Measurements from ENCODE around the gene ANP32B.

Gene ANP32B

DNA sequence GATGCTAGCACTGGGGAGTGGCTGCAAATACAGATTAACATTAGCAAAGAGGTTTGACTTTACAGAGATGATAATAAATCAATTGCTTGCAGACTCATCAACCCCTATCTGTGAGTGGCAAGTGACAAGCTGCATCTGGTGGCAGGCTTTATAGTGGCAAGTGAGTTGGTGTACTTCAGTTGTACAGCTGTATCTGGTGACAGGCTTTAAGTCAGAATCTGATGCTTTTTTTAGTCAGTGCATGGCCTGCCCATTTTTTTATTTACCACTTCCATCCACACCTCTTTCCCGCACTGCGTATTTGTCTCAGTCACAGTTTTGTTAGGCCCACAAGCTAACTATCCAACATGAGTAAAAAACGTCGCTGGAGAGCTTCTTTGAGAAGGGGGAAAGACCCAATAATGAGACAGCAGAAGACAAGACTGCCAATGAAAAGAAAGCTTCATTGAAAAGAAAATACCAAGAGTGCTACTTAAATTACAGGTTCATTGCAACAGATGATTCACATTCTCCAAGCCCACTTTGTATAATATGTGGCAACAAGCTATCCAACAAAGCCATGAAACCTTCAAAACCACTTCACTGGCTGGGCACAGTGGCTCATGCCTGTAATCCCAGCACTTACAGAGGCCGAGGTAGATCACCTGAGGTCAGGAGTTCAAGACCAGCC lies 23.1 kb downstream of the ANP32B start:
- H3K36me3 ChIP-seq (ENCODE audit: insufficient read depth) = peaks cover 23% of the 10 kb centered on the region; the same call in 1 of the 2 replicates
- peaks cover 5% of the 10 kb centered on the region; the same call in 1 of the 2 replicates for H4K20me1 ChIP-seq (ENCODE audit: insufficient read depth)
- H3K79me2 ChIP-seq (ENCODE audit: insufficient read depth, low read depth) = peaks cover 75% of the 10 kb centered on the region
- no peak overlapping the region for H2AFZ ChIP-seq (ENCODE audit: low read depth)
- no peak overlapping the region for H3K4me3 ChIP-seq (IDR thresholded peaks at IDR 0.05; ENCODE audit: insufficient read depth, low read depth, low read length)
- H3K4me2 ChIP-seq = no peak overlapping the region
- H3K9ac ChIP-seq = no peak overlapping the region
- H3K27me3 ChIP-seq (ENCODE audit: insufficient read depth, low read depth) = no peaks in the 10 kb centered on the region
- no peaks in the 10 kb centered on the region for H3K4me1 ChIP-seq (ENCODE audit: low read depth, poor library complexity, severe bottlenecking)
- no peak overlapping the region for H3K27ac ChIP-seq
- TF ChIP-seq, protein P1, sequence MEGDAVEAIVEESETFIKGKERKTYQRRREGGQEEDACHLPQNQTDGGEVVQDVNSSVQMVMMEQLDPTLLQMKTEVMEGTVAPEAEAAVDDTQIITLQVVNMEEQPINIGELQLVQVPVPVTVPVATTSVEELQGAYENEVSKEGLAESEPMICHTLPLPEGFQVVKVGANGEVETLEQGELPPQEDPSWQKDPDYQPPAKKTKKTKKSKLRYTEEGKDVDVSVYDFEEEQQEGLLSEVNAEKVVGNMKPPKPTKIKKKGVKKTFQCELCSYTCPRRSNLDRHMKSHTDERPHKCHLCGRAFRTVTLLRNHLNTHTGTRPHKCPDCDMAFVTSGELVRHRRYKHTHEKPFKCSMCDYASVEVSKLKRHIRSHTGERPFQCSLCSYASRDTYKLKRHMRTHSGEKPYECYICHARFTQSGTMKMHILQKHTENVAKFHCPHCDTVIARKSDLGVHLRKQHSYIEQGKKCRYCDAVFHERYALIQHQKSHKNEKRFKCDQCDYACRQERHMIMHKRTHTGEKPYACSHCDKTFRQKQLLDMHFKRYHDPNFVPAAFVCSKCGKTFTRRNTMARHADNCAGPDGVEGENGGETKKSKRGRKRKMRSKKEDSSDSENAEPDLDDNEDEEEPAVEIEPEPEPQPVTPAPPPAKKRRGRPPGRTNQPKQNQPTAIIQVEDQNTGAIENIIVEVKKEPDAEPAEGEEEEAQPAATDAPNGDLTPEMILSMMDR (conservative IDR thresholded peaks at IDR 0.05; ENCODE audit: low read depth, low read length) = no peak

DNA sequence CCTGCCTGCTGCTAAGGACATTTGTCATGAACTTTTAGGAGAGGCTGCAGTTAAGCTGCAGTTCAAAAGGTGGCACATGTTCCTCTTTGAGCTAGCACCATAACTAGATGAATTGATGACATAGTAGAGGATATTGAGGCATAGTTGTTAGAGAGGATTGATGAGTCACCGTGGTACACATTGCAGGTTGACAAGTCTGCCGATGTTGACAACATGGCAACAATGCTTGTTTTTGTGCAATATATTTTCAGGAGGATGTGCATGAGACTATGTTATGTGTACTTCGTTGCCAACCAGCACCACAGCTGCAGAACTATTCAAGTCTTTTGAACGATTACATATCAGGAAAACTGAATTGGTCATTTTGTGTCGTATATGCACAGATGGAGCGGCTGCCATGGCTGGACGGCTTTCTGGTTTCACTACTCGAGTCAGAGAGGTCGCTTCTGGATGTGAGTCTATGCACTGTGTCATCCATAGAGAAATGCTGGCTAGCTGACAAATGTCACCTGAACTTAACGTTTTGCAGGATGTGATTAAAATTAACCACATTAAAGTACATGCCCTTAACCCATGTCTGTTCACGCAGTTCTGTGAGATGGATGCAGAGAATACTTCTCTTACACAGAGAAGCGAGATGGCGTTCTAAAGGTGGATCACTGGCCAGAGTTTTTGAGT lies 24.2 kb downstream of the ANP32B start:
- Histone ChIP-seq H3K79me2 (ENCODE audit: insufficient read depth, low read depth) (peaks cover 69% of the 10 kb centered on the region), H3K36me3 (ENCODE audit: insufficient read depth) (peaks cover 24% of the 10 kb centered on the region), H3K4me3 (IDR thresholded peaks at IDR 0.05; ENCODE audit: insufficient read depth, low read depth, low read length) (no peak overlapping the region), H3K4me1 (ENCODE audit: low read depth, poor library complexity, severe bottlenecking) (no peaks in the 10 kb centered on the region), H3K27me3 (ENCODE audit: insufficient read depth, low read depth) (no peaks in the 10 kb centered on the region), H2AFZ (ENCODE audit: low read depth) (no peak overlapping the region), H3K27ac (no peak overlapping the region), H4K20me1 (ENCODE audit: insufficient read depth) (peaks cover 3% of the 10 kb centered on the region; the same call in 1 of the 2 replicates), H3K4me2 (no peak overlapping the region), H3K9ac (no peak overlapping the region)
- TF ChIP-seq, protein P1 (conservative IDR thresholded peaks at IDR 0.05; ENCODE audit: low read depth, low read length) = no peak

DNA sequence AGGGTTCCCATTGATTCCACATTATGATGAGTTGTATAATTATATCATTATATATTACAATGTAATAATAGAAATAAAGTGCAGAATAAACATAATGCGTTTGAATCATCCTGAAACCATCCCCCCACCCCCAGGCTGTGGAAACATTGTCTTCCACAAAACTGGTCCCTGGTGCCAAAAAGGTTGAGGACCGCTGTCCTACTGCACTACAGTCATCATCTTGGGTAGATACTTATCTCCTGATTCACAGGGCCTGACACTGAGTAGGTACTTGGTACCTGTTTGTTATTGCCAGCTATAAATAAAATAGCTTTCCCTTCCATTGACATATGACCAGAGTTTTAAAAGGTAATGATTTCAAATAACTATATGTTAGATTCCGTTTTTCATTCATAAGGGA lies 25.6 kb downstream of the ANP32B start:
- H2AFZ ChIP-seq (ENCODE audit: low read depth) = no peak overlapping the region
- H3K27me3 ChIP-seq (ENCODE audit: insufficient read depth, low read depth) = no peaks in the 10 kb centered on the region
- H3K36me3 ChIP-seq (ENCODE audit: insufficient read depth) = peaks cover 26% of the 10 kb centered on the region
- H3K4me3 ChIP-seq (IDR thresholded peaks at IDR 0.05; ENCODE audit: insufficient read depth, low read depth, low read length) = no peak overlapping the region
- no peak overlapping the region for H3K27ac ChIP-seq
- H4K20me1 ChIP-seq (ENCODE audit: insufficient read depth) = no peaks in the 10 kb centered on the region; the same call in none of the 2 replicates
- peaks cover 59% of the 10 kb centered on the region for H3K79me2 ChIP-seq (ENCODE audit: insufficient read depth, low read depth)
- H3K4me2 ChIP-seq = no peak overlapping the region
- no peak overlapping the region for H3K9ac ChIP-seq
- TF ChIP-seq, protein P1 (conservative IDR thresholded peaks at IDR 0.05; ENCODE audit: low read depth, low read length) = no peak
- no peaks in the 10 kb centered on the region for H3K4me1 ChIP-seq (ENCODE audit: low read depth, poor library complexity, severe bottlenecking)

DNA sequence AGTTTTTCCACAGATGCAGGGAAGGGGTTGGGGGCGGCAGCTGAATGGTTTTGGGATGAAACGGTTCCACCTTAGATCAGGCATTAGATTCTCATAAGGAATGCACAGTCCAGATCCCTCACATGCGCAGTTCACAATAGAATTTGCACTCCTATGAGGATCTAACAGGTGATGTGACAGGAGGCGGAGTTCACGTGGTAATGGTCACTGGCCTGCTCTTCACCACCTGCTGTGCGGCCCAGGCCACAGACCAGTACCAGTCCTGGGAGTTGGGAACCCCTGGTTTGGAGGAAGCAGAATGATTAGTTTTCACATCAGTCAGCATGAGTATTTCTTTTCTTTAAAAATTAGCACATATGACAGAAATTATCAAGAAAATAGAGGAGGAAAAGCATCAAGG lies 26.3 kb downstream of the ANP32B start:
- Histone ChIP-seq H2AFZ (ENCODE audit: low read depth) (no peak overlapping the region), H3K9ac (no peak overlapping the region), H3K27ac (no peak overlapping the region), H3K4me1 (ENCODE audit: low read depth, poor library complexity, severe bottlenecking) (peaks cover 2% of the 10 kb centered on the region), H3K36me3 (ENCODE audit: insufficient read depth) (peaks cover 30% of the 10 kb centered on the region), H3K79me2 (ENCODE audit: insufficient read depth, low read depth) (peaks cover 53% of the 10 kb centered on the region), H3K27me3 (ENCODE audit: insufficient read depth, low read depth) (no peaks in the 10 kb centered on the region), H3K4me3 (IDR thresholded peaks at IDR 0.05; ENCODE audit: insufficient read depth, low read depth, low read length) (no peak overlapping the region), H4K20me1 (ENCODE audit: insufficient read depth) (no peaks in the 10 kb centered on the region; the same call in none of the 2 replicates), H3K4me2 (no peak overlapping the region)
- TF ChIP-seq, protein P1 (conservative IDR thresholded peaks at IDR 0.05; ENCODE audit: low read depth, low read length) = no peak
